GM19468 (cell line): ENCODE measurements around the gene FAM107B.

Experiments
- ATAC-seq: cut with Tn5 transposase; IDR thresholded peaks from one replicate; pipeline ENCODE4 v1.9.1; 2021; ENCODE audit warnings: mild to moderate bottlenecking, moderate library complexity, moderate number of reproducible peaks; ENCODE audit not compliant: unreplicated experiment; ENCODE audit errors: extremely low read depth

The FAM107B gene

GRCh38 chr10:14779001-14779651 lies 4.4 kb upstream of the FAM107B start:
- no peak for ATAC-seq

GRCh38 chr10:14776546-14776945 lies 1.8 kb upstream of the FAM107B start:
- no peak for ATAC-seq

- ATAC-seq = no peak
Measured at GRCh38 chr10:14775656-14776055, 959 bp upstream of the FAM107B start.

- no peak for ATAC-seq
Measured at GRCh38 chr10:14774214-14774580, 500 bp downstream of the FAM107B start.

GRCh38 chr10:14773551-14774213 lies 1.0 kb downstream of the FAM107B start:
- ATAC-seq = no peak

GRCh38 chr10:14772399-14772798 lies 2.3 kb downstream of the FAM107B start:
- no peak for ATAC-seq

GRCh38 chr10:14770927-14771326 lies 3.8 kb downstream of the FAM107B start:
- ATAC-seq = no peak

GRCh38 chr10:14761372-14761771 lies 13.3 kb downstream of the FAM107B start:
- no peak for ATAC-seq

- no peak for ATAC-seq
Measured at GRCh38 chr10:14758994-14759664, 15.6 kb downstream of the FAM107B start.

GRCh38 chr10:14758451-14758850 lies 16.2 kb downstream of the FAM107B start:
- no peak for ATAC-seq

GRCh38 chr10:14757986-14758385 lies 16.7 kb downstream of the FAM107B start:
- ATAC-seq = no peak

- no peak for ATAC-seq
Measured at GRCh38 chr10:14757394-14757793, 17.3 kb downstream of the FAM107B start.

GRCh38 chr10:14753441-14753840 lies 21.3 kb downstream of the FAM107B start:
- ATAC-seq = no peak

- no peak for ATAC-seq
Measured at GRCh38 chr10:14751921-14752320, 22.8 kb downstream of the FAM107B start.

- ATAC-seq = no peak
Measured at GRCh38 chr10:14751014-14751896, 23.4 kb downstream of the FAM107B start.

GRCh38 chr10:14749070-14749809 lies 25.5 kb downstream of the FAM107B start:
- ATAC-seq = no peak

GRCh38 chr10:14748441-14748840 lies 26.3 kb downstream of the FAM107B start:
- no peak for ATAC-seq

- ATAC-seq = peak; percentile 77
Measured at GRCh38 chr10:14742815-14743214, 31.9 kb downstream of the FAM107B start.

GRCh38 chr10:14742382-14742781 lies 32.3 kb downstream of the FAM107B start:
- no peak for ATAC-seq

GRCh38 chr10:14740684-14741247 lies 33.9 kb downstream of the FAM107B start:
- no peak for ATAC-seq
